GM10266 (cell line): ENCODE measurements around the gene THUMPD2.

ENCODE experiments used
- DNase-seq: peaks from one replicate; pipeline ENCODE4 v3.0.0; 2012; ENCODE audit errors: extremely low spot score
- CTCF ChIP-seq: IDR thresholded peaks from 2 replicates; pipeline ENCODE4 v1.5.1; 2012; ENCODE audit warnings: mild to moderate bottlenecking, low read depth; ENCODE audit not compliant: control insufficient read depth, insufficient read depth; ENCODE audit errors: missing control alignments

The THUMPD2 gene

GRCh38 chr2:39708003-39708402, 71.1 kb downstream of the THUMPD2 start:
- no peak for DNase-seq
- no peak for TF ChIP-seq CTCF

- TF ChIP-seq CTCF = no peak
Observed at GRCh38 chr2:39706945-39707344, 72.1 kb downstream of the THUMPD2 start.

DNA sequence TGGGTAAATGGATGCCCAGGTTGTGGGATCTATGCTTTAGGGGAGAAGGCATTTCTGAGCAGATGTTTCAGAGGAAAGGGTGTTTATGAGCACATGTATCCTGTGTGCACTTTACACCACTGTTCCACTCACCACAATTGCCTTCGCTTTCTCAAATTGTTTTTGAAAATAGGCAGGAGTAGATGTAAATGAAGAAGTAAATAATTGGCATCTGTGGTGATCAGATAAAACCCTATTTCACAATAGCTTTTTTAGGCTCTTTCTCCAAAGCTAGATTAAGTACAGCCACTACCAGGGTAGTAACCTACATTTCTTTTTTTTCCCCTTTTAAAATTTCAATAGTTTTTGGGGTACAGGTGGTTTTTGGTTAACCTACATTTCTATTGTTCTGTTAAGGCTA, 72.7 kb downstream of the THUMPD2 start:
- no peak for DNase-seq
- TF ChIP-seq CTCF = no peak

More at GRCh38 chr2:39706945-39707344, 72.1 kb downstream of the THUMPD2 start:
- DNase-seq = no peak

DNA sequence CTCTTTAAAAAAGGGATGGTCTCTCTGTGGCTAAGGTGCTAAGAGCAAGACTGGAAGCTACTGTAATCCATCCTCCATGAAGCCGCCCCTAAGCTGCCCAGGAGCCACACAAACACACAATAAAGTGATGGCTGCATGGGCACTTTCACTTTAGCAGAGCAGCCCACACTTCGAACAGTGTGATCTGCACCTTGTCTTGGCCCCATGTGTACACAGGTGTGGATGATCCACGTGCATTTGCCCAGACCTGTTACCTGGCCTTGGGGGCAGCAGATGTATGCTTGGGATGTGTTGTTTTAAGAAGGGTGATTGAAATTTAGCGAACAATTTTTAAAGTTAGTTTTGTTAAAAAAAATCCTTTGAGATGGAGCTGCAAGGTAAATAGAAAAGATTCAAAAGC, 73.4 kb downstream of the THUMPD2 start:
- no peak for TF ChIP-seq CTCF
- DNase-seq = no peak

- TF ChIP-seq CTCF = no peak
- DNase-seq = no peak
Observed at GRCh38 chr2:39704540-39704939, 74.5 kb downstream of the THUMPD2 start.

- no peak for TF ChIP-seq CTCF
- DNase-seq = no peak
Observed at GRCh38 chr2:39703181-39703872, 75.7 kb downstream of the THUMPD2 start.

- DNase-seq = no peak
- no peak for TF ChIP-seq CTCF
Observed at GRCh38 chr2:39701137-39701536, 77.9 kb downstream of the THUMPD2 start.
